Gastrocnemius medialis (tissue), 4 donors: ENCODE data around the gene CAVIN2.

Experiments
- CTCF ChIP-seq, 5 experiments: fragments of 450-650 bp in 3 of 5; fragments of 200-600 bp in 2 of 5; sonication (generic) in 2 of 5; IDR thresholded peaks in 4 of 5; conservative IDR thresholded peaks in 1 of 5; 1 replicate in 4 of 5; 2 replicates in 1 of 5; pipeline ENCODE4 v1.5.1; 2016 to 2019; ENCODE audit warnings: antibody characterized with exemption in 5 of 5, mild to moderate bottlenecking in 3 of 5, moderate library complexity in 3 of 5
- POLR2A ChIP-seq, 2 donors: fragments of 450-650 bp; IDR thresholded peaks; one replicate each; pipeline ENCODE4 v1.6.1; 2017; ENCODE audit warnings: antibody characterized with exemption in 2 of 2, mild to moderate bottlenecking in 2 of 2, moderate library complexity in 2 of 2

- TF ChIP-seq POLR2A (IDR thresholded peaks at IDR 0.05) (no peak), CTCF (IDR thresholded peaks at IDR 0.05 in 4 of 5, conservative IDR thresholded peaks at IDR 0.05 in 1 of 5) (no peak)
Observed at GRCh38 chr2:191791953-191792560, 54.8 kb downstream of the CAVIN2 start.
